AG04450 (cell line): Measurements from ENCODE around the gene CYP2U1. TPM values are rescaled to one million over a fixed set of nuclear protein-coding genes. Genes with fewer than 3 reads are reported as not detected.

ENCODE experiments used
- CTCF ChIA-PET: fragments of 300-600, 350-600 bp; formaldehyde crosslinking; extraction: SDS; loops from one replicate; lab custom pipeline; 2022; ENCODE audit warnings: antibody characterized with exemption, inconsistent platforms; lab: Charles Lee
- POLR2A ChIA-PET: fragments of 350-600 bp; formaldehyde crosslinking; extraction: SDS; loops from one replicate; lab custom pipeline; 2021; ENCODE audit warnings: antibody characterized with exemption, inconsistent platforms; lab: Yijun Ruan, JAX
- DNase-seq: peaks from one replicate; pipeline ENCODE4 v3.0.0-alpha.2; 2011; ENCODE audit warnings: low read depth, low spot score
- H3K27ac ChIP-seq: one replicate; pipeline ENCODE4 v1.5.1; 2012; ENCODE audit warnings: low read depth, low read length, control low read depth
- H3K27me3 ChIP-seq: one replicate; pipeline ENCODE4 v1.6.0; 2012; ENCODE audit warnings: low read length; ENCODE audit not compliant: control insufficient read depth, insufficient read depth
- H3K4me3 ChIP-seq: 2 replicates; pipeline ENCODE4 v1.5.1; 2011; ENCODE audit warnings: mild to moderate bottlenecking, low read depth, low read length, control low read depth
- H3K9me3 ChIP-seq: 2 replicates; pipeline ENCODE4 v1.5.1; 2012; ENCODE audit warnings: low read length; ENCODE audit not compliant: control insufficient read depth, insufficient read depth
- polyA plus RNA-seq: library from polyadenylated mRNA; depleted of rRNA; stranded (reverse); fragments of >200 nt; gene quantifications from 2 replicates; pipeline ENCODE4 v1.2.3, GENCODE V29; 2011
- TF ChIP-seq, protein P1 (sequence below): IDR thresholded peaks from 2 replicates; pipeline ENCODE4 v1.5.1; 2011; ENCODE audit warnings: low read depth, low read length, control low read depth, inconsistent platforms

Gene CYP2U1
- polyA plus RNA-seq, 1 experiment: 6.3 TPM

DNA sequence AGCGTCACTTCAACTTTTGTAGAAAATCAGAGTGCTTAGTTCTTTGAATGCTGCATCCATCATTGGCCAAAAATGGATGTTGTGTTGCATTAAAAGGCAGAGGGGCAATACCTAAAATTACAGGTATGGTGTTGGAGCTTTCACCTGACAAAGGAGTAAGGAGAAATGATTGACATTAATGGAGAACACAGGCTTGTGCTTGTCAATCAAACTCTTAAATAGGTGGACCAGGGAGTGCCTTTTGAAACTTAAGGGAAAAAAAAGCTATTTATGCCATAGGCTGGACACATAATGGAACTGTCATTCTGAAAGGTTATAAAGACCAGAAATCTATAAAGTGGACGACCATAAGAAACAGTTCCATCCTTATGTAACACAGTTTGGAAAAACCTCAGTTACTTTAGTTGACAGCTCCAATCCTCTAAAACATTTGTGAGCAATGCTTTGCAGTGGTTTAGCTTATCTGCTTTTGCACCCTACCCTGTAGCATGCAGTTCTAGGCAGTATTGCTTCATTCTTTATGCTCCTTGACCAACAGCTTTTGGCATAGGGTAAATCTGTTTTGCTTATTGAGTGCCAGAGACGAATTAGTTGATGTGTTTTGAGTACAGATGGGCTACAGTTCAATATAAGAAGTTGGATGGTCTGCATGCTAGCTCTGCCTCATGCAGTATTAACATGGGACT is 60.7 kb downstream of the CYP2U1 start:
- CTCF ChIA-PET: interaction anchor here (3.3 kb wide), 1 partner anchor 27 kb away, joined by 23 read pairs; no protein-coding TSS in a partner anchor
- POLR2A ChIA-PET: interaction anchor here (0.6 kb wide), 1 partner anchor 272 kb away, joined by 3 read pairs; the partner anchor contains the start of gene PAPSS1
- no peak for DNase-seq
- Histone ChIP-seq H3K9me3 (no peaks in the 10 kb centered on the region), H3K27me3 (no peaks in the 10 kb centered on the region), H3K27ac (no peak overlapping the region), H3K4me3 (no peak overlapping the region)
- TF ChIP-seq, protein P1, sequence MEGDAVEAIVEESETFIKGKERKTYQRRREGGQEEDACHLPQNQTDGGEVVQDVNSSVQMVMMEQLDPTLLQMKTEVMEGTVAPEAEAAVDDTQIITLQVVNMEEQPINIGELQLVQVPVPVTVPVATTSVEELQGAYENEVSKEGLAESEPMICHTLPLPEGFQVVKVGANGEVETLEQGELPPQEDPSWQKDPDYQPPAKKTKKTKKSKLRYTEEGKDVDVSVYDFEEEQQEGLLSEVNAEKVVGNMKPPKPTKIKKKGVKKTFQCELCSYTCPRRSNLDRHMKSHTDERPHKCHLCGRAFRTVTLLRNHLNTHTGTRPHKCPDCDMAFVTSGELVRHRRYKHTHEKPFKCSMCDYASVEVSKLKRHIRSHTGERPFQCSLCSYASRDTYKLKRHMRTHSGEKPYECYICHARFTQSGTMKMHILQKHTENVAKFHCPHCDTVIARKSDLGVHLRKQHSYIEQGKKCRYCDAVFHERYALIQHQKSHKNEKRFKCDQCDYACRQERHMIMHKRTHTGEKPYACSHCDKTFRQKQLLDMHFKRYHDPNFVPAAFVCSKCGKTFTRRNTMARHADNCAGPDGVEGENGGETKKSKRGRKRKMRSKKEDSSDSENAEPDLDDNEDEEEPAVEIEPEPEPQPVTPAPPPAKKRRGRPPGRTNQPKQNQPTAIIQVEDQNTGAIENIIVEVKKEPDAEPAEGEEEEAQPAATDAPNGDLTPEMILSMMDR: no peak

DNA sequence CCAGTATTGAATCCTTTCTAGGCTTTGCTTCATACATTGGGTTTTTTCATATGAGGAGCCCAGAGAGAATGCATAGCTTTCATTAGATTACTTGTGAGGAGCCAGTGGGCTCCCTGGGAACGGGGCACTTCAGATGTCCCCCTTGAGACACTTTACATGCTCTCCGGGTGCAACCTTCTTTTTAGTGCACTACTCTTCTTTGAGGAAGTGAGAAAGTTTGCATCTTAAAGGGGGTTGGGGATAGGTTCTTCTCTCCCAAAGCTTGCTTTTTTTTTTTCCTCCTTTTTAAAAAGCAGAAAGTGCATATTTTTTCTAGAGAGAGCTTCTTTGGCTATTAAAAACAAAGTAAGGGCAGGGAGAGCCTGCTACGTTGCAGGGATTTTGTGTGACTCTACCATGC is 62.6 kb downstream of the CYP2U1 start:
- CTCF ChIA-PET: interaction anchor here (1.7 kb wide), 1 partner anchor 24 kb away, joined by 11 read pairs; no protein-coding TSS in a partner anchor
- TF ChIP-seq, protein P1: no peak
- Histone ChIP-seq H3K27me3 (no peaks in the 10 kb centered on the region), H3K9me3 (no peaks in the 10 kb centered on the region), H3K27ac (no peak overlapping the region), H3K4me3 (no peak overlapping the region)
- POLR2A ChIA-PET: interaction anchor here (0.7 kb wide), 1 partner anchor 1381 kb away, joined by 4 read pairs; no protein-coding TSS in a partner anchor
- DNase-seq: no peak

DNA sequence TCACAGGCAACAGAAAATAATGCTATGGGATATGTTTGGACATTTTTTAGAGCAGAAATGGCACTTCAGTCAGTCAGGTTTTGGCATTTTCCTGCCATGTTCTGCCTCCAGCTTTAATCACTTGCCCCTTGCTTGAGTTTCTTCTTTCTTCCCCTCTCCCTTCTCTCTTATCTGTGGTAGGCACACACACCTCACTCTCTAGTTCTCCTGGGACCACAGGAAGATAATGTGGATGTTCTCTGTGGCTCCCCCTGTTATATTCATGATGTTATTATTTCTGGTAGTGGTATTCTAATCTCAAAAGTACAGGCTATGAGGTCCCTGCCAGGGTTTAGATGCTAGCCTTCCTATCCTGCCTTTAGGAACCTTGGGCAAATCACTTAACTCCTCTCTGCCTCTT is 63.5 kb downstream of the CYP2U1 start:
- Histone ChIP-seq H3K9me3 (no peaks in the 10 kb centered on the region), H3K4me3 (no peak overlapping the region), H3K27ac (no peak overlapping the region), H3K27me3 (no peaks in the 10 kb centered on the region)
- TF ChIP-seq, protein P1: no peak
- ChIA-PET CTCF (interaction anchor here (1.2 kb wide), 1 partner anchor 24 kb away, joined by 6 read pairs; no protein-coding TSS in a partner anchor), POLR2A (no interaction called here)
- no peak for DNase-seq

DNA sequence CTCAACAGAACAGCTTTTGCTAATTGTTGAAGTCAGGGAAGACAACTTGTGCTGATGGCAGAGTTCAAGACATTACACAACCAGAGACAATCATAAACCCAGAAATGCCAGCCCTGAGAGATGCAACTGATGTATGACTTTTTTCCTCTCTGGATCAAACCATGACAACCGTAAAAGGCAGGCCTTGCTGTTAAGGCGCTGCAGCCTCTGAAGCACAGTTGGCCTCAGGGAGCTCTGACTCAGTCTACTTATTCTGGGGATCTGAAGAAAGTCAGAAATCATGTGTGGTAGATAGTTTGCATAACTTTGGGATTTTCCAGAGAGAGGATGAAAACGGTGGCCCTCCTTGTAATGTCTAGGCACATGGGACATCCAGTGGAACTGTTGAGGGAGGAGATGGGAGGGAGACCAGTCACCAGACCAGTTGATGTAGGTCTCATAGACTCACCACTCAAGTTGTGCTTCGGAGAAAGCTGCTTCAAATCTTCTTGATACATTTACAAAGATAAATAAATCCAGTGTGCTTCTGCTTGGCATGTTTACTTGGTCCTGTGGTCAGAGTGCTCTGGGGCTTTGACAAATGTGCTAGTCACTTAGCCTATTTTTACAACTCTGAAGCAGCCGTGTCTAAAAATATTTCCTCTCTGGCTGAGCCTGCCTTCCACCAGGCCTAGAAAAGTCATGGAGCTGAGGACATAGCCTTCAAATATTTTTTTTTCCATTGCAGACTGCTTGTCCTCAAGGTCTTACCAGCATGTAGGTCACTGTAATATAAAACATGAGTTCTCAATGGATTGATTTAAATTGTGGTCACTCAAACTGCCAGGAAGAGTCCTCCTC is 65.8 kb downstream of the CYP2U1 start:
- CTCF ChIA-PET: no interaction called here
- H3K27me3 ChIP-seq: no peaks in the 10 kb centered on the region
- no peak overlapping the region for H3K27ac ChIP-seq
- H3K9me3 ChIP-seq: no peaks in the 10 kb centered on the region
- TF ChIP-seq, protein P1: no peak
- no peak overlapping the region for H3K4me3 ChIP-seq
- peak; percentile 29 for DNase-seq
- POLR2A ChIA-PET: interaction anchor here (1.4 kb wide), 1 partner anchor 12 kb away, joined by 3 read pairs; no protein-coding TSS in a partner anchor
